Measurements from ENCODE around the gene ATOH1.

Gene ATOH1

GRCh38 chr4:93831716-93832496 is 3.4 kb downstream of the ATOH1 start:
- POLR2A ChIA-PET = no interaction called here
- CTCF ChIA-PET = no interaction called here
- TF ChIP-seq SP1 (IDR thresholded peaks at IDR 0.05) (no peak), ELF4 (IDR thresholded peaks at IDR 0.05) (no peak), FOXM1 (IDR thresholded peaks at IDR 0.05; ENCODE audit: borderline replicate concordance) (no peak), SUZ12 (IDR thresholded peaks at IDR 0.05) (no peak), FOXK2 (IDR thresholded peaks at IDR 0.05) (no peak), HDGF (IDR thresholded peaks at IDR 0.05; ENCODE audit: borderline replicate concordance) (no peak)
- TF ChIP-seq, protein P1, sequence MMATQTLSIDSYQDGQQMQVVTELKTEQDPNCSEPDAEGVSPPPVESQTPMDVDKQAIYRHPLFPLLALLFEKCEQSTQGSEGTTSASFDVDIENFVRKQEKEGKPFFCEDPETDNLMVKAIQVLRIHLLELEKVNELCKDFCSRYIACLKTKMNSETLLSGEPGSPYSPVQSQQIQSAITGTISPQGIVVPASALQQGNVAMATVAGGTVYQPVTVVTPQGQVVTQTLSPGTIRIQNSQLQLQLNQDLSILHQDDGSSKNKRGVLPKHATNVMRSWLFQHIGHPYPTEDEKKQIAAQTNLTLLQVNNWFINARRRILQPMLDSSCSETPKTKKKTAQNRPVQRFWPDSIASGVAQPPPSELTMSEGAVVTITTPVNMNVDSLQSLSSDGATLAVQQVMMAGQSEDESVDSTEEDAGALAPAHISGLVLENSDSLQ (IDR thresholded peaks at IDR 0.05) = no peak
- DNase-seq (ENCODE audit: extremely low spot score) = no peak

- ChIA-PET POLR2A (no interaction called here), CTCF (no interaction called here)
- no peak for DNase-seq (ENCODE audit: extremely low spot score)
- TF ChIP-seq FOXK2 (IDR thresholded peaks at IDR 0.05) (no peak), ARNT (IDR thresholded peaks at IDR 0.05) (no peak), CTBP1 (IDR thresholded peaks at IDR 0.05; ENCODE audit: borderline replicate concordance) (no peak), SP1 (IDR thresholded peaks at IDR 0.05) (no peak), SUZ12 (IDR thresholded peaks at IDR 0.05) (no peak), BHLHE40 (IDR thresholded peaks at IDR 0.05; ENCODE audit: borderline replicate concordance) (no peak), FOXM1 (IDR thresholded peaks at IDR 0.05; ENCODE audit: borderline replicate concordance) (no peak), ZNF384 (IDR thresholded peaks at IDR 0.05) (no peak), FOXA1 (IDR thresholded peaks at IDR 0.05) (no peak), L3MBTL2 (conservative IDR thresholded peaks at IDR 0.05) (no peak)
These were observed 5.9 kb downstream of the ATOH1 start for GRCh38 chr4:93834249-93835066.

- ChIA-PET CTCF (no interaction called here), POLR2A (no interaction called here)
- DNase-seq (ENCODE audit: extremely low spot score) = no peak
These were observed 7.4 kb downstream of the ATOH1 start for GRCh38 chr4:93835929-93836328.

DNA sequence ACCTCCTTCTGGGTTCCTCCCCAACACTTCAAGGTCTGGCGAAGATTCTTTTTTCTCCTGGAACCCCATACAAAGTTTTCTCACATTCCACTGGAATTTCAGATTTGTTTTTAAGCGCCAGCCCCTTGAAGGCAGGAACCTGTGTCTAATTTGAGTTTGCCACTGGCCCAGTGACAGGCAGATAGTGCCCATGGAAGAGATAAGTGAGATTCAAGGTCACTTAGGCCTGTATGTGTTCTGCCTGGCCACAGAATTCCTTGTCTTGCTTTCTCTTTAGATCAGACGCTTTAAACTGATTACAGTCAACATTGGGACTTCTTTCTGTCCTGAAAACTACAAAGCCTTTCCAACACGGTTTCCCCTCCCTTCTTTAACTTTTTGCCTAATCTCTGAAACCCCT is 11.2 kb downstream of the ATOH1 start:
- ChIA-PET POLR2A (no interaction called here), CTCF (no interaction called here)
- TF ChIP-seq HDGF (IDR thresholded peaks at IDR 0.05; ENCODE audit: borderline replicate concordance) (no peak), LEF1 (IDR thresholded peaks at IDR 0.05; ENCODE audit: borderline replicate concordance) (no peak), FOXK2 (IDR thresholded peaks at IDR 0.05) (no peak), ELF4 (IDR thresholded peaks at IDR 0.05) (no peak), NFRKB (IDR thresholded peaks at IDR 0.05) (no peak), FOXA1 (IDR thresholded peaks at IDR 0.05) (no peak), CTBP1 (IDR thresholded peaks at IDR 0.05; ENCODE audit: borderline replicate concordance) (no peak), SUZ12 (IDR thresholded peaks at IDR 0.05) (no peak), L3MBTL2 (conservative IDR thresholded peaks at IDR 0.05) (no peak), FOXM1 (IDR thresholded peaks at IDR 0.05; ENCODE audit: borderline replicate concordance) (no peak), BHLHE40 (IDR thresholded peaks at IDR 0.05; ENCODE audit: borderline replicate concordance) (no peak), TARDBP (IDR thresholded peaks at IDR 0.05) (no peak), ZNF384 (IDR thresholded peaks at IDR 0.05) (no peak), SP1 (IDR thresholded peaks at IDR 0.05) (no peak), ARNT (IDR thresholded peaks at IDR 0.05) (no peak)
- TF ChIP-seq, protein P1 (IDR thresholded peaks at IDR 0.05) = no peak
- no peak for DNase-seq (ENCODE audit: extremely low spot score)

More at GRCh38 chr4:93835929-93836328, 7.4 kb downstream of the ATOH1 start:
- TF ChIP-seq FOXM1 (IDR thresholded peaks at IDR 0.05; ENCODE audit: borderline replicate concordance) = no peak
- TF ChIP-seq ARNT (IDR thresholded peaks at IDR 0.05) = no peak
- TF ChIP-seq SUZ12 (IDR thresholded peaks at IDR 0.05) = no peak
- TF ChIP-seq NFRKB (IDR thresholded peaks at IDR 0.05) = no peak
- TF ChIP-seq SP1 (IDR thresholded peaks at IDR 0.05) = no peak
- TF ChIP-seq CTBP1 (IDR thresholded peaks at IDR 0.05; ENCODE audit: borderline replicate concordance) = no peak
- TF ChIP-seq, protein P1 (IDR thresholded peaks at IDR 0.05) = no peak
- TF ChIP-seq BHLHE40 (IDR thresholded peaks at IDR 0.05; ENCODE audit: borderline replicate concordance) = no peak
- no peak for TF ChIP-seq FOXK2 (IDR thresholded peaks at IDR 0.05)

DNA sequence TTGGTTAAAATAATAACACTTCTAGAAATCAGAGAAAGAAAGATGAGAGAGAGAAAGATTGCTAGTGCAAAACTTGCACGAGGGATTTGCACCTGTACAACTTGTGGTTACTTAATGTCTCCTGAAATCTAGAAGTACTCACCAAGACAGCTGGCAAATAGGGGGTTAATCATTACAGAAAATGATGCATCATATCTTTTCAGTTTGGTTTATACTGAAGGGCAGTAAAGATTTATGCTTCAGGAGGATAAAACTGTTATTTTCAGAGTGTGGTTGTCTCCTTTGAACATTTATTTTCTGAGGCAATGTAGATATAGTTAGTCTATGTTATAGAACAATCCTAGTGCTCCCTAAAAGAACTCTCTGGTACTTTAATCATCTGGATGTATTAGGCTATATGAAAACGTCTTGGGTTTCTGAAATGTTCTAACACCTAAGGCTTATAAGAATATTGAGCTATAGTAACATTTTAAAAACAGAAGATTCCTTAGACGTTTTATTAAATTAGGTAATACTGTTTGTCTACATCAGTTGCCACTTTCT is 13.3 kb downstream of the ATOH1 start:
- DNase-seq (ENCODE audit: extremely low spot score) = no peak
- ChIA-PET POLR2A (no interaction called here), CTCF (no interaction called here)
- TF ChIP-seq ZNF384 (IDR thresholded peaks at IDR 0.05) (no peak), FOXA1 (IDR thresholded peaks at IDR 0.05) (no peak), FOXK2 (IDR thresholded peaks at IDR 0.05) (no peak), L3MBTL2 (conservative IDR thresholded peaks at IDR 0.05) (no peak), TARDBP (IDR thresholded peaks at IDR 0.05) (no peak), ARNT (IDR thresholded peaks at IDR 0.05) (no peak), BHLHE40 (IDR thresholded peaks at IDR 0.05; ENCODE audit: borderline replicate concordance) (no peak), ELF4 (IDR thresholded peaks at IDR 0.05) (no peak), NFRKB (IDR thresholded peaks at IDR 0.05) (no peak)
